ENCODE measurements around the gene NAA15.

- TF ChIP-seq, protein P1, sequence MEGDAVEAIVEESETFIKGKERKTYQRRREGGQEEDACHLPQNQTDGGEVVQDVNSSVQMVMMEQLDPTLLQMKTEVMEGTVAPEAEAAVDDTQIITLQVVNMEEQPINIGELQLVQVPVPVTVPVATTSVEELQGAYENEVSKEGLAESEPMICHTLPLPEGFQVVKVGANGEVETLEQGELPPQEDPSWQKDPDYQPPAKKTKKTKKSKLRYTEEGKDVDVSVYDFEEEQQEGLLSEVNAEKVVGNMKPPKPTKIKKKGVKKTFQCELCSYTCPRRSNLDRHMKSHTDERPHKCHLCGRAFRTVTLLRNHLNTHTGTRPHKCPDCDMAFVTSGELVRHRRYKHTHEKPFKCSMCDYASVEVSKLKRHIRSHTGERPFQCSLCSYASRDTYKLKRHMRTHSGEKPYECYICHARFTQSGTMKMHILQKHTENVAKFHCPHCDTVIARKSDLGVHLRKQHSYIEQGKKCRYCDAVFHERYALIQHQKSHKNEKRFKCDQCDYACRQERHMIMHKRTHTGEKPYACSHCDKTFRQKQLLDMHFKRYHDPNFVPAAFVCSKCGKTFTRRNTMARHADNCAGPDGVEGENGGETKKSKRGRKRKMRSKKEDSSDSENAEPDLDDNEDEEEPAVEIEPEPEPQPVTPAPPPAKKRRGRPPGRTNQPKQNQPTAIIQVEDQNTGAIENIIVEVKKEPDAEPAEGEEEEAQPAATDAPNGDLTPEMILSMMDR (IDR thresholded peaks at IDR 0.05; ENCODE audit: low read depth, low read length) = no peak
- TF ChIP-seq POLR2A (IDR thresholded peaks at IDR 0.05; ENCODE audit: extremely low read depth, insufficient read length) (peak; percentile 28), MYC (IDR thresholded peaks at IDR 0.05; ENCODE audit: low read depth, low read length) (no peak)
Measured at GRCh38 chr4:139454111-139455045, 153.1 kb downstream of the NAA15 start, which contains the start of gene RAB33B.
